HepG2 (cell line): Measurements from ENCODE around the gene ITPR1. TPM values are rescaled to one million over a fixed set of nuclear protein-coding genes. Genes with fewer than 3 reads are reported as not detected.

Experiments used
- ATAC-seq: fragments of 200-7000 bp; cut with Tn5 transposase; 3 replicates; pipeline ENCODE4 v1.9.1; 2020; ENCODE audit warnings: mild to moderate bottlenecking, moderate library complexity
- BruUV-seq: library from RNA; stranded (reverse); fragments of 400-500 nt; replicated peaks from 2 replicates; lab custom pipeline; 2021; lab: Mats Ljungman, UMichigan
- CTCF ChIA-PET: fragments of 300-600 bp; formaldehyde crosslinking; extraction: SDS; loops from one replicate; lab custom pipeline; 2021; ENCODE audit warnings: low total read pairs, inconsistent platforms, low intra/inter-chr PET ratio; lab: Yijun Ruan, JAX
- POLR2A ChIA-PET: fragments of 350-600 bp; sonication (Branson Sonifier 250); formaldehyde crosslinking; loops from one replicate; lab custom pipeline; 2020; ENCODE audit warnings: antibody characterized with exemption, inconsistent platforms; lab: Yijun Ruan, JAX
- DNase-seq: peaks from one replicate; pipeline ENCODE4 v3.0.0-alpha.2; 2015; ENCODE audit warnings: low spot score
- FAIRE-seq: peaks from 3 replicates; lab custom pipeline; 2011; peaks lifted over from hg19 to GRCh38; lab: Jason Lieb, UNC
- H2AFZ ChIP-seq: one replicate; pipeline ENCODE4 v1.6.1; 2011; ENCODE audit warnings: low read length, inconsistent platforms
- H3K27ac ChIP-seq: fragments of 300-600 bp; 3 replicates; pipeline ENCODE4 v1.8.0; 2011; ENCODE audit warnings: mixed run types, mild to moderate bottlenecking, mixed read lengths, low read length, inconsistent platforms; ENCODE audit not compliant: insufficient read depth; ENCODE audit errors: extremely low read length
- H3K27me3 ChIP-seq, 2 experiments: fragments of 200-600 bp in 1 of 2; 2 replicates in 1 of 2; 3 replicates in 1 of 2; pipeline versions ENCODE4 v1.6.0 to v1.8.0; 2011; ENCODE audit warnings: low read length in 2 of 2, mild to moderate bottlenecking in 2 of 2, moderate library complexity in 2 of 2, inconsistent platforms in 1 of 2; ENCODE audit not compliant: insufficient read depth in 2 of 2, control insufficient read depth in 1 of 2
- H3K36me3 ChIP-seq, 2 experiments: fragments of 200-600 bp in 1 of 2; replicated peaks in 1 of 2; 2 replicates in 1 of 2; 3 replicates in 1 of 2; pipeline versions ENCODE4 v1.5.1 to v1.8.0; 2011; ENCODE audit warnings: low read length in 2 of 2, inconsistent platforms in 1 of 2; ENCODE audit not compliant: insufficient read depth in 2 of 2, control insufficient read depth in 1 of 2
- H3K4me1 ChIP-seq: 2 replicates; pipeline ENCODE4 v1.5.1; 2012; ENCODE audit warnings: low read length, inconsistent platforms; ENCODE audit not compliant: insufficient read depth
- H3K4me2 ChIP-seq: 2 replicates; pipeline ENCODE4 v1.6.0; 2011; ENCODE audit warnings: low read depth, low read length, inconsistent platforms
- H3K4me3 ChIP-seq, 3 experiments: fragments of 200-600 bp in 1 of 3; sonication (generic), shearing (Covaris generic) in 1 of 3; replicated peaks in 1 of 3; 2 replicates each; pipeline ENCODE4 v1.5.1; 2011 to 2016; ENCODE audit warnings: low read length in 3 of 3, inconsistent platforms in 2 of 3, low read depth in 2 of 3, mild to moderate bottlenecking in 2 of 3, control low read depth in 1 of 3, mixed read lengths in 1 of 3; ENCODE audit not compliant: insufficient read depth in 1 of 3
- H3K79me2 ChIP-seq: one replicate; pipeline ENCODE4 v1.6.1; 2011; ENCODE audit warnings: low read length, inconsistent platforms; ENCODE audit not compliant: insufficient read depth
- H3K9ac ChIP-seq: 2 replicates; pipeline ENCODE4 v1.6.0; 2011; ENCODE audit warnings: mild to moderate bottlenecking, low read depth, low read length, inconsistent platforms; ENCODE audit not compliant: insufficient read depth
- H3K9me3 ChIP-seq: 2 replicates; pipeline ENCODE4 v1.5.1; 2012; ENCODE audit warnings: mild to moderate bottlenecking, low read length
- H4K20me1 ChIP-seq: 2 replicates; pipeline ENCODE4 v1.6.0; 2011; ENCODE audit warnings: inconsistent platforms, mild to moderate bottlenecking, low read length, moderate library complexity; ENCODE audit not compliant: insufficient read depth
- JARID2 ChIP-seq: sonication (generic); formaldehyde crosslinking; IDR thresholded peaks from 2 replicates; pipeline ENCODE4 v1.8.1; 2023; ENCODE audit warnings: missing genetic modification reagents, inconsistent platforms; ENCODE audit not compliant: insufficient replicate concordance
- NFKBIZ ChIP-seq: IDR thresholded peaks from 2 replicates; pipeline ENCODE4 v1.6.1; 2018; ENCODE audit warnings: missing genetic modification reagents, missing compliant biosample characterization
- NR3C1 ChIP-seq: sonication (generic); formaldehyde crosslinking; IDR thresholded peaks from 2 replicates; pipeline ENCODE4 v1.4.0; 2020; ENCODE audit warnings: missing genetic modification reagents
- ZNF232 ChIP-seq: sonication (generic); formaldehyde crosslinking; IDR thresholded peaks from 2 replicates; pipeline ENCODE4 v1.4.0; 2020; ENCODE audit warnings: missing genetic modification reagents, borderline replicate concordance
- ZSCAN25 ChIP-seq: sonication (generic); formaldehyde crosslinking; IDR thresholded peaks from 2 replicates; pipeline ENCODE4 v1.8.0; 2022; ENCODE audit warnings: mild to moderate bottlenecking, missing genetic modification reagents
- WGBS: methylation state at CpG from one replicate; pipeline ENCODE4 v1.1.6; 2017; ENCODE audit warnings: low lambda C conversion rate; 5-methylcytosine and 5-hydroxymethylcytosine counted together
- in situ Hi-C: cut with HindIII; loops from 2 replicates; pipeline ENCODE4 v1.10.0; 2017; ENCODE audit warnings: low pct_unique_long_range_greater_than_20kb; ENCODE audit not compliant: extremely low pct_ligation_motif_present
- intact Hi-C: fragments of 100-400 bp; cut with micrococcal nuclease; formaldehyde crosslinking; loops from one replicate; pipeline ENCODE4 v1.10.0; 2022; ENCODE audit not compliant: unreplicated experiment
- polyA plus RNA-seq, 8 experiments: library from polyadenylated mRNA; depleted of rRNA in 3 of 8; stranded (reverse) in 7 of 8; unstranded in 1 of 8; fragments of >200 nt; fragmentation: Illumina TruSeq in 4 of 8; extraction: Trizol in 4 of 8; gene quantifications; 2 replicates each; pipeline versions ENCODE4 v1.2.1 to v1.2.3, GENCODE V29; 2011 to 2016; ENCODE audit warnings: low read depth in 4 of 8, missing spikeins in 1 of 8, mixed read lengths in 1 of 8; ENCODE audit not compliant: insufficient read depth in 1 of 8
- total RNA-seq, 5 experiments: library from RNA; depleted of rRNA; stranded (reverse); fragments of >200 nt; fragmentation: Illumina TruSeq; extraction: Trizol; gene quantifications; 2 replicates each; pipeline ENCODE4 v1.2.3, GENCODE V29; 2016; ENCODE audit warnings: low read depth in 1 of 5
- TF ChIP-seq, protein P1 (sequence below): sonication (generic); formaldehyde crosslinking; IDR thresholded peaks from 2 replicates; pipeline ENCODE4 v1.4.0; 2020; ENCODE audit warnings: mild to moderate bottlenecking, missing genetic modification reagents
- TF ChIP-seq, protein P2 (sequence below): sonication (generic); formaldehyde crosslinking; conservative IDR thresholded peaks from 2 replicates; pipeline ENCODE4 v1.4.0; 2020; ENCODE audit warnings: missing genetic modification reagents
- TF ChIP-seq, protein P3 (sequence below): sonication (generic); formaldehyde crosslinking; IDR thresholded peaks from 2 replicates; pipeline ENCODE4 v1.4.0; 2020; ENCODE audit warnings: missing genetic modification reagents
- TF ChIP-seq, protein P4 (sequence below): sonication (generic); formaldehyde crosslinking; IDR thresholded peaks from 2 replicates; pipeline ENCODE4 v1.8.0; 2022; ENCODE audit warnings: mild to moderate bottlenecking, missing genetic modification reagents, moderate library complexity
- TF ChIP-seq, protein P5 (sequence below): sonication (generic); formaldehyde crosslinking; IDR thresholded peaks from 2 replicates; pipeline ENCODE4 v1.5.0; 2020; ENCODE audit warnings: missing genetic modification reagents, mild to moderate bottlenecking, borderline replicate concordance
- TF ChIP-seq, protein P6 (sequence below): sonication (generic); formaldehyde crosslinking; IDR thresholded peaks from 2 replicates; pipeline ENCODE4 v1.4.0; 2020; ENCODE audit warnings: missing genetic modification reagents

The ITPR1 gene
- total and polyA plus RNA-seq, 2 of the 13 experiments (the other 11 are each of a cell fraction or from before 2014, with no cell fraction given) = 10.0 to 11.4 TPM

DNA sequence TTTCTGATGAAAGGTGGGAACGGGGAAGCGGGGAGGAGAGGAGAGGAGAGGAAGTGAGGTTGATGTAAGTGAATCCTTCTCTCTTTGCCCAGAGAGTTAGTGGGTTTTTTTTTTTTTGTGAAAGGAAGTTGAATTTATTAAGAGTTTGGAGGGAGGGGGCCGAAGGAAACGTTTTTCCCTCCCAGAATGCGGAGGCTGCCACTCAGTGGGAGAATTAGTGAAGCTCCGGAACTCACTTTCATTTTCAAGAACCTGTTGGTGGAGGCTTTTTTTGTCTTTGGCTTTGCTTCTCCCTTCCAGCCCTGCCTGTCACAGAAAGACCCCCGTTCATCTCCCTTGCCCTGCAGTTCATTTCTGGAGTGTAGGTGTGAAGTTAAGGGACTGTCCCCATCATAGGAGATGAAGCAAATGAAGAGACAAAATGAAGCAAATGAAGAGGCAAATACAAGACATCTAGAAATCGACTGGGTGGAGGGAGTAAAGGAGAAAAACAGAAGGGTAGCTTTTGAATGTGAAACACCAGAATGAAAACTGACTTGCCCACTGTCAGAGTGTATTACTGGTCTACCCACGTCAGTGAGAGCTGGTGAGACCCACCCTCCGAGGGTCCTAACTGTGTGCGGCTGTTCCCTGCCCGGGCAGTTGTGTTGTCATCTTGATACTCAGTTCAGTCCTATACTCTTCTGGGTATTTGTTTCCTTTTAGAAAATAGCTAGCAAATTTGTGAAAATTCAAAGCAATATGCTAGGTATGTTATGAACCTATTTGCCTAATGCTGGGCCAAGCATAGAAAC is 91.5 kb downstream of the ITPR1 start:
- Histone ChIP-seq H3K36me3 (no peaks in the 10 kb centered on the region), H3K27me3 (no peaks in the 10 kb centered on the region), H3K4me1 (no peaks in the 10 kb centered on the region), H3K9me3 (no peaks in the 10 kb centered on the region), H3K4me2 (no peak overlapping the region), H3K9ac (no peak overlapping the region), H3K4me3 (no peak overlapping the region), H2AFZ (no peak overlapping the region), H3K27ac (no peak overlapping the region), H3K79me2 (no peaks in the 10 kb centered on the region), H4K20me1 (no peaks in the 10 kb centered on the region)
- intact Hi-C loops = no loop called here
- in situ Hi-C loops = no loop called here
- BruUV-seq = no TSS peak
- DNase-seq (no peak), FAIRE-seq (no peak), ATAC-seq (no peak)
- ChIA-PET CTCF (no interaction called here), POLR2A (no interaction called here)
- 77% methylated on average over 12 of the region's 12 CpGs for WGBS
- no peak for TF ChIP-seq ZSCAN25 (CRISPR knock-in tag)
- TF ChIP-seq, protein P1, sequence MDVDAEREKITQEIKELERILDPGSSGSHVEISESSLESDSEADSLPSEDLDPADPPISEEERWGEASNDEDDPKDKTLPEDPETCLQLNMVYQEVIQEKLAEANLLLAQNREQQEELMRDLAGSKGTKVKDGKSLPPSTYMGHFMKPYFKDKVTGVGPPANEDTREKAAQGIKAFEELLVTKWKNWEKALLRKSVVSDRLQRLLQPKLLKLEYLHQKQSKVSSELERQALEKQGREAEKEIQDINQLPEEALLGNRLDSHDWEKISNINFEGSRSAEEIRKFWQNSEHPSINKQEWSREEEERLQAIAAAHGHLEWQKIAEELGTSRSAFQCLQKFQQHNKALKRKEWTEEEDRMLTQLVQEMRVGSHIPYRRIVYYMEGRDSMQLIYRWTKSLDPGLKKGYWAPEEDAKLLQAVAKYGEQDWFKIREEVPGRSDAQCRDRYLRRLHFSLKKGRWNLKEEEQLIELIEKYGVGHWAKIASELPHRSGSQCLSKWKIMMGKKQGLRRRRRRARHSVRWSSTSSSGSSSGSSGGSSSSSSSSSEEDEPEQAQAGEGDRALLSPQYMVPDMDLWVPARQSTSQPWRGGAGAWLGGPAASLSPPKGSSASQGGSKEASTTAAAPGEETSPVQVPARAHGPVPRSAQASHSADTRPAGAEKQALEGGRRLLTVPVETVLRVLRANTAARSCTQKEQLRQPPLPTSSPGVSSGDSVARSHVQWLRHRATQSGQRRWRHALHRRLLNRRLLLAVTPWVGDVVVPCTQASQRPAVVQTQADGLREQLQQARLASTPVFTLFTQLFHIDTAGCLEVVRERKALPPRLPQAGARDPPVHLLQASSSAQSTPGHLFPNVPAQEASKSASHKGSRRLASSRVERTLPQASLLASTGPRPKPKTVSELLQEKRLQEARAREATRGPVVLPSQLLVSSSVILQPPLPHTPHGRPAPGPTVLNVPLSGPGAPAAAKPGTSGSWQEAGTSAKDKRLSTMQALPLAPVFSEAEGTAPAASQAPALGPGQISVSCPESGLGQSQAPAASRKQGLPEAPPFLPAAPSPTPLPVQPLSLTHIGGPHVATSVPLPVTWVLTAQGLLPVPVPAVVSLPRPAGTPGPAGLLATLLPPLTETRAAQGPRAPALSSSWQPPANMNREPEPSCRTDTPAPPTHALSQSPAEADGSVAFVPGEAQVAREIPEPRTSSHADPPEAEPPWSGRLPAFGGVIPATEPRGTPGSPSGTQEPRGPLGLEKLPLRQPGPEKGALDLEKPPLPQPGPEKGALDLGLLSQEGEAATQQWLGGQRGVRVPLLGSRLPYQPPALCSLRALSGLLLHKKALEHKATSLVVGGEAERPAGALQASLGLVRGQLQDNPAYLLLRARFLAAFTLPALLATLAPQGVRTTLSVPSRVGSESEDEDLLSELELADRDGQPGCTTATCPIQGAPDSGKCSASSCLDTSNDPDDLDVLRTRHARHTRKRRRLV (CRISPR knock-in tag) = no peak
- no peak for TF ChIP-seq JARID2 (CRISPR knock-in tag)
- no peak for TF ChIP-seq ZNF232
- TF ChIP-seq, protein P2, sequence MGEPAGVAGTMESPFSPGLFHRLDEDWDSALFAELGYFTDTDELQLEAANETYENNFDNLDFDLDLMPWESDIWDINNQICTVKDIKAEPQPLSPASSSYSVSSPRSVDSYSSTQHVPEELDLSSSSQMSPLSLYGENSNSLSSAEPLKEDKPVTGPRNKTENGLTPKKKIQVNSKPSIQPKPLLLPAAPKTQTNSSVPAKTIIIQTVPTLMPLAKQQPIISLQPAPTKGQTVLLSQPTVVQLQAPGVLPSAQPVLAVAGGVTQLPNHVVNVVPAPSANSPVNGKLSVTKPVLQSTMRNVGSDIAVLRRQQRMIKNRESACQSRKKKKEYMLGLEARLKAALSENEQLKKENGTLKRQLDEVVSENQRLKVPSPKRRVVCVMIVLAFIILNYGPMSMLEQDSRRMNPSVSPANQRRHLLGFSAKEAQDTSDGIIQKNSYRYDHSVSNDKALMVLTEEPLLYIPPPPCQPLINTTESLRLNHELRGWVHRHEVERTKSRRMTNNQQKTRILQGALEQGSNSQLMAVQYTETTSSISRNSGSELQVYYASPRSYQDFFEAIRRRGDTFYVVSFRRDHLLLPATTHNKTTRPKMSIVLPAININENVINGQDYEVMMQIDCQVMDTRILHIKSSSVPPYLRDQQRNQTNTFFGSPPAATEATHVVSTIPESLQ (CRISPR knock-in tag) = no peak
- TF ChIP-seq, protein P3, sequence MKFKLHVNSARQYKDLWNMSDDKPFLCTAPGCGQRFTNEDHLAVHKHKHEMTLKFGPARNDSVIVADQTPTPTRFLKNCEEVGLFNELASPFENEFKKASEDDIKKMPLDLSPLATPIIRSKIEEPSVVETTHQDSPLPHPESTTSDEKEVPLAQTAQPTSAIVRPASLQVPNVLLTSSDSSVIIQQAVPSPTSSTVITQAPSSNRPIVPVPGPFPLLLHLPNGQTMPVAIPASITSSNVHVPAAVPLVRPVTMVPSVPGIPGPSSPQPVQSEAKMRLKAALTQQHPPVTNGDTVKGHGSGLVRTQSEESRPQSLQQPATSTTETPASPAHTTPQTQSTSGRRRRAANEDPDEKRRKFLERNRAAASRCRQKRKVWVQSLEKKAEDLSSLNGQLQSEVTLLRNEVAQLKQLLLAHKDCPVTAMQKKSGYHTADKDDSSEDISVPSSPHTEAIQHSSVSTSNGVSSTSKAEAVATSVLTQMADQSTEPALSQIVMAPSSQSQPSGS = no peak
- TF ChIP-seq, protein P4, sequence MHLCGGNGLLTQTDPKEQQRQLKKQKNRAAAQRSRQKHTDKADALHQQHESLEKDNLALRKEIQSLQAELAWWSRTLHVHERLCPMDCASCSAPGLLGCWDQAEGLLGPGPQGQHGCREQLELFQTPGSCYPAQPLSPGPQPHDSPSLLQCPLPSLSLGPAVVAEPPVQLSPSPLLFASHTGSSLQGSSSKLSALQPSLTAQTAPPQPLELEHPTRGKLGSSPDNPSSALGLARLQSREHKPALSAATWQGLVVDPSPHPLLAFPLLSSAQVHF (CRISPR knock-in tag) = no peak
- TF ChIP-seq, protein P5, sequence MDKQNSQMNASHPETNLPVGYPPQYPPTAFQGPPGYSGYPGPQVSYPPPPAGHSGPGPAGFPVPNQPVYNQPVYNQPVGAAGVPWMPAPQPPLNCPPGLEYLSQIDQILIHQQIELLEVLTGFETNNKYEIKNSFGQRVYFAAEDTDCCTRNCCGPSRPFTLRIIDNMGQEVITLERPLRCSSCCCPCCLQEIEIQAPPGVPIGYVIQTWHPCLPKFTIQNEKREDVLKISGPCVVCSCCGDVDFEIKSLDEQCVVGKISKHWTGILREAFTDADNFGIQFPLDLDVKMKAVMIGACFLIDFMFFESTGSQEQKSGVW (CRISPR knock-in tag) = no peak
- no peak for TF ChIP-seq NR3C1 (CRISPR knock-in tag)
- no peak for TF ChIP-seq NFKBIZ (CRISPR knock-in tag)
- TF ChIP-seq, protein P6, sequence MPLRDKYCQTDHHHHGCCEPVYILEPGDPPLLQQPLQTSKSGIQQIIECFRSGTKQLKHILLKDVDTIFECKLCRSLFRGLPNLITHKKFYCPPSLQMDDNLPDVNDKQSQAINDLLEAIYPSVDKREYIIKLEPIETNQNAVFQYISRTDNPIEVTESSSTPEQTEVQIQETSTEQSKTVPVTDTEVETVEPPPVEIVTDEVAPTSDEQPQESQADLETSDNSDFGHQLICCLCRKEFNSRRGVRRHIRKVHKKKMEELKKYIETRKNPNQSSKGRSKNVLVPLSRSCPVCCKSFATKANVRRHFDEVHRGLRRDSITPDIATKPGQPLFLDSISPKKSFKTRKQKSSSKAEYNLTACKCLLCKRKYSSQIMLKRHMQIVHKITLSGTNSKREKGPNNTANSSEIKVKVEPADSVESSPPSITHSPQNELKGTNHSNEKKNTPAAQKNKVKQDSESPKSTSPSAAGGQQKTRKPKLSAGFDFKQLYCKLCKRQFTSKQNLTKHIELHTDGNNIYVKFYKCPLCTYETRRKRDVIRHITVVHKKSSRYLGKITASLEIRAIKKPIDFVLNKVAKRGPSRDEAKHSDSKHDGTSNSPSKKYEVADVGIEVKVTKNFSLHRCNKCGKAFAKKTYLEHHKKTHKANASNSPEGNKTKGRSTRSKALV = no peak
